DMS53 treated with DMSO at 0.1 percent for 48 hours (cell line): ENCODE data around the gene GPATCH3.
"Not testable (repeated sequence)": the region's sequence is repeated elsewhere in the genome, so short reads cannot be mapped to it uniquely, and the experiment has no call there.

Experiments used
- DNase-seq: peaks from one replicate; lab custom pipeline; 2025; ENCODE audit not compliant: unreplicated experiment; lab: John Stamatoyannopoulos, UW

The GPATCH3 gene

DNA sequence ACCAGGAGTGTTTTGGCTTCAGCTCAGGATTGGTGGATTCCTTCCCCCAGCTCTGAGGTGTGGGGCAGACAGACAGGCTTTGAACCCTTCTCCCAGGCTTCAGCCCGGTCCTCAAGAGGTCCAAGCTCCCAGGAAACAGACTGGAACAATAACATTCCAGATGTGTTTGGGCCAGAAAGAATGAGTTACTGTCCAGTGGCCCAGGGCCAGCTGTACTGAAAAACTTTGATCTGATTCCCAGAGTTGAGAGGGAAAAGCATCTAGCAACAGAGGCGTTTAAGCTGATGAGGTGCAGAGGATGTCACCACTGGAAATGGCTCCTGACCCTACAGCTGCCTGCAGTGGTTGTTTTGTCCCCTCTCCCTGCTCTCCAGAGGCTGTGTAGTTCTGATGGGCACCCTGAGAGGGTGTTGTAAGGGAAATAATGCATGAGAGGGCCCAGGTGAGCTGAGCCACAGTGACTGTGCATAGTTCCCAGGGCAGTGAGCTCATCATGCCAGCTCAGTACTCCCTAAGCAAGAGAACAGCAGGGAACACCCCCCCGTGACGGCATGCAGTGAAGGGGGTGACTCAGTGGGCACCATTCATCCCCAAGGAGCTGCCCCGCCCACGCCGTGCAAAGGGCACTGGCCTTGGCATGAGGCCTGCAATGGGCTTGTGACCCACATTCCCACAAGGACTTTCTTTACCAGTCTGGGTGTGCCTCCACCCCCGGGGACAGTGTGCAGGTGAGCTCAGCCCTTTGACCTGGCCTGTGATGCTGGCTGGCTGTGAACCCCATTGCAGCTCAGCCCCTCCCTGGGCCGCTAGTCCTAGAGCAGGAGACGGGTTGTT lies 51.1 kb downstream of the GPATCH3 start:
- no peak for DNase-seq

DNA sequence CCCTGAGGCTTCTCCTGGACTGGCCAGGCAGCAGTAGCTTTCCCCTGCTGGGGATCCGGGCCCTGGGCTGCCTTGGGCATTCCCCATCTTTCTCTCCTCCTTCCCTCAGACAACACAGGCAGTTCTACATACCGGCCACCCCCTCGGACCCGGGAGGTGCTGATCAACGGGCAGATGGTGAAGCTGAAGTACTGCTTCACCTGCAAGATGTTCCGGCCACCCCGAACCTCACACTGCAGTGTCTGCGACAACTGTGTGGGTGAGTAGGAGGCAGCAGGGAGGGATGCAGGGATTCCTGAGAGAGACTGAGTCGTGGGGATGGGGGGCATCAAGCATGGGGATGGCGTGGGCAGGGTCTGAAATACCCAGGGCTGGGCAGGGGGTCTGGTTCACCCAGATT lies 51.8 kb downstream of the GPATCH3 start:
- no peak for DNase-seq

- DNase-seq, result not testable (repeated sequence)
Observed at GRCh38 chr1:26847826-26848225, 52.4 kb downstream of the GPATCH3 start.

DNA sequence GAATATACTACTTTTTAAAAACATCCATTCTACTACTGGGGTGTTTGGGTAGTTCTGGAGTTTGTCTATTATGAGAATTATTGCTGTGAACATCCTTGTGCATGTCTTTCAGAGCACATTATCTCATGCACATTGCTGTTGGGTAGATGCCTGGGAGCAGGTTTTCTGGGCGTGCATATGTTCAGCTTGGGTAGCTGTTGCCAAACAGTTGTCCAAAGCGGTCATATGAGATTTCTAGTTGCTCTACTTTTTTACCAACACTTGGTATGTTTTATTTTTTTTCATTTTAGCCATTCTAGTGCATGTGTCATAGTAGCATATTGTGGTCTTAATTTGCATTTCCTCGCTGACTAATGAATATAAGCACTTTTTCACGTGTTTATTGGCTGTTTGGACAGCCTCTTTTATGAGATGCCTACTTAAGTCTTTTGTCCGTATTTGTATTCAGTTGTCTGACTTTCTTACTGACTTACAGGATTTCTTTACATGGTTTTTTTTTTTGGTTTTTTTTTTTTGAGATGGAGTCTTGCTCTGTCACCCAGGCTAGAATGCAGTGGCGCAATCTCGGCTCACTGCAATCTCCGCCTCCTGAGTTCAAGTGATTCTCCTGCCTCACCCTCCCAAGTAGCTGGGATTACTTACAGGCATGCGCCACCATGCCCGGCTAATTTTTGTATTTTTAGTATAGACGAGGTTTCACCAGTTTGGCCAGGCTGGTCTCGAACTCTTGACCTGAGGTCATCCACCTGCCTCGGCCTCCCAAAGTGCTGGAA lies 55.7 kb downstream of the GPATCH3 start:
- DNase-seq, result no peak
